ENCODE results near the gene ABHD10.

Gene ABHD10

DNA sequence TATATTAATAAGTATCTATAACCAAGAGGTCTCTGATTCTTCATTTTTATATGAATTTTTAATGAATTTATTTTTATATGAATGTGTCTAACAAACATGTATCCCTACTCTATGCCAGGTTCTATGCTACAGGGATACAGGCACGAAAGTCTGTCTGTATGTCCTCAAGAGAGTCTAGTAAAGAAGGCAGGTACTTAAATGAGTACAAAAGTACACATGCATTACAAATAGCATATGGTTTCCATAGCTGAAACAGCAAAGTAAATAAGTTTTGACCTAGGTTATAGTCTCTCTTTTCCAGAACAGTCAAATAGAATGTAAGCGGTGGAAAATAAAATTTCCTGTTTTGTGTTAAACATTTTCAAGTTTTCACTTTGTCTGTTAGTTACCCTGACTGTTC lies 13.3 kb upstream of the ABHD10 start:
- H3K36me3 ChIP-seq (ENCODE audit: control insufficient read depth, insufficient read depth, low read length): no peaks in the 10 kb centered on the region
- no peak overlapping the region for H3K4me2 ChIP-seq (ENCODE audit: low read length)
- no peak overlapping the region for H3K4me3 ChIP-seq (ENCODE audit: low read length)
- H3K27ac ChIP-seq (ENCODE audit: low read depth, low read length): no peak overlapping the region
- no peaks in the 10 kb centered on the region for H3K4me1 ChIP-seq (ENCODE audit: control insufficient read depth, low read depth, low read length)
- no peaks in the 10 kb centered on the region for H3K79me2 ChIP-seq (ENCODE audit: control insufficient read depth, insufficient read depth, low read length)
- H3K23ac ChIP-seq (ENCODE audit: low read length): no peak overlapping the region
- no peak overlapping the region for H4K5ac ChIP-seq (ENCODE audit: low read length)
- no peak overlapping the region for H3K9ac ChIP-seq (ENCODE audit: low read length)
- no peak overlapping the region for H2BK5ac ChIP-seq (ENCODE audit: low read length)
- H2BK15ac ChIP-seq (replicated peaks; ENCODE audit: low read depth): no peak overlapping the region
- H2BK120ac ChIP-seq (ENCODE audit: low read depth, low read length): no peak overlapping the region
- H2AK5ac ChIP-seq (ENCODE audit: low read length): no peak overlapping the region
- H3K4ac ChIP-seq (ENCODE audit: low read depth, low read length): no peak overlapping the region
- no peak for DNase-seq
- no CpG with 5 or more reads among the region's 2 CpGs for WGBS (ENCODE audit: extremely low coverage, insufficient coverage, low lambda C conversion rate)
- H4K8ac ChIP-seq (ENCODE audit: low read depth, low read length): no peak overlapping the region
- no peaks in the 10 kb centered on the region for H3K79me1 ChIP-seq (ENCODE audit: low read length)
- H3K27me3 ChIP-seq (ENCODE audit: insufficient read depth, low read length, poor library complexity): no peaks in the 10 kb centered on the region
- no peak overlapping the region for H3K56ac ChIP-seq (ENCODE audit: low read length)
- no peak overlapping the region for H3K18ac ChIP-seq (ENCODE audit: low read length)

GRCh38 chr3:111967068-111967467 lies 11.8 kb upstream of the ABHD10 start:
- no peak for DNase-seq
- Histone ChIP-seq H3K9ac (ENCODE audit: low read length) (no peak overlapping the region), H3K27me3 (ENCODE audit: insufficient read depth, low read length, poor library complexity) (no peaks in the 10 kb centered on the region), H3K4me3 (ENCODE audit: low read length) (no peak overlapping the region), H3K23ac (ENCODE audit: low read length) (no peak overlapping the region), H2BK120ac (ENCODE audit: low read depth, low read length) (no peak overlapping the region), H2BK5ac (ENCODE audit: low read length) (no peak overlapping the region), H3K79me2 (ENCODE audit: control insufficient read depth, insufficient read depth, low read length) (no peaks in the 10 kb centered on the region), H2AK5ac (ENCODE audit: low read length) (no peak overlapping the region), H4K8ac (ENCODE audit: low read depth, low read length) (no peak overlapping the region), H3K4me2 (ENCODE audit: low read length) (no peak overlapping the region), H3K4ac (ENCODE audit: low read depth, low read length) (no peak overlapping the region), H3K18ac (ENCODE audit: low read length) (no peak overlapping the region), H3K56ac (ENCODE audit: low read length) (no peak overlapping the region), H4K5ac (ENCODE audit: low read length) (no peak overlapping the region), H2BK15ac (replicated peaks; ENCODE audit: low read depth) (no peak overlapping the region), H3K4me1 (ENCODE audit: control insufficient read depth, low read depth, low read length) (no peaks in the 10 kb centered on the region), H3K27ac (ENCODE audit: low read depth, low read length) (no peak overlapping the region), H3K36me3 (ENCODE audit: control insufficient read depth, insufficient read depth, low read length) (no peaks in the 10 kb centered on the region), H3K79me1 (ENCODE audit: low read length) (no peaks in the 10 kb centered on the region)
- WGBS (ENCODE audit: extremely low coverage, insufficient coverage, low lambda C conversion rate): no CpG with 5 or more reads among the region's 3 CpGs

- H3K4me2 ChIP-seq (ENCODE audit: low read length): no peak overlapping the region
- H2AK5ac ChIP-seq (ENCODE audit: low read length): no peak overlapping the region
- H3K4me3 ChIP-seq (ENCODE audit: low read length): no peak overlapping the region
- no peak overlapping the region for H3K9ac ChIP-seq (ENCODE audit: low read length)
- H2BK120ac ChIP-seq (ENCODE audit: low read depth, low read length): no peak overlapping the region
- no CpG with 5 or more reads among the region's 8 CpGs for WGBS (ENCODE audit: extremely low coverage, insufficient coverage, low lambda C conversion rate)
- peak; percentile 85 for DNase-seq
- H2BK5ac ChIP-seq (ENCODE audit: low read length): no peak overlapping the region
- H3K79me2 ChIP-seq (ENCODE audit: control insufficient read depth, insufficient read depth, low read length): no peaks in the 10 kb centered on the region
- no peak overlapping the region for H4K8ac ChIP-seq (ENCODE audit: low read depth, low read length)
- H3K56ac ChIP-seq (ENCODE audit: low read length): no peak overlapping the region
- no peak overlapping the region for H3K4ac ChIP-seq (ENCODE audit: low read depth, low read length)
- H2BK15ac ChIP-seq (replicated peaks; ENCODE audit: low read depth): no peak overlapping the region
- H3K27ac ChIP-seq (ENCODE audit: low read depth, low read length): no peak overlapping the region
- no peaks in the 10 kb centered on the region for H3K79me1 ChIP-seq (ENCODE audit: low read length)
- H3K18ac ChIP-seq (ENCODE audit: low read length): no peak overlapping the region
- no peaks in the 10 kb centered on the region for H3K4me1 ChIP-seq (ENCODE audit: control insufficient read depth, low read depth, low read length)
- H3K23ac ChIP-seq (ENCODE audit: low read length): no peak overlapping the region
- no peaks in the 10 kb centered on the region for H3K36me3 ChIP-seq (ENCODE audit: control insufficient read depth, insufficient read depth, low read length)
- H3K27me3 ChIP-seq (ENCODE audit: insufficient read depth, low read length, poor library complexity): no peaks in the 10 kb centered on the region
- no peak overlapping the region for H4K5ac ChIP-seq (ENCODE audit: low read length)
Measured at GRCh38 chr3:111967651-111968274, 11.1 kb upstream of the ABHD10 start.

DNA sequence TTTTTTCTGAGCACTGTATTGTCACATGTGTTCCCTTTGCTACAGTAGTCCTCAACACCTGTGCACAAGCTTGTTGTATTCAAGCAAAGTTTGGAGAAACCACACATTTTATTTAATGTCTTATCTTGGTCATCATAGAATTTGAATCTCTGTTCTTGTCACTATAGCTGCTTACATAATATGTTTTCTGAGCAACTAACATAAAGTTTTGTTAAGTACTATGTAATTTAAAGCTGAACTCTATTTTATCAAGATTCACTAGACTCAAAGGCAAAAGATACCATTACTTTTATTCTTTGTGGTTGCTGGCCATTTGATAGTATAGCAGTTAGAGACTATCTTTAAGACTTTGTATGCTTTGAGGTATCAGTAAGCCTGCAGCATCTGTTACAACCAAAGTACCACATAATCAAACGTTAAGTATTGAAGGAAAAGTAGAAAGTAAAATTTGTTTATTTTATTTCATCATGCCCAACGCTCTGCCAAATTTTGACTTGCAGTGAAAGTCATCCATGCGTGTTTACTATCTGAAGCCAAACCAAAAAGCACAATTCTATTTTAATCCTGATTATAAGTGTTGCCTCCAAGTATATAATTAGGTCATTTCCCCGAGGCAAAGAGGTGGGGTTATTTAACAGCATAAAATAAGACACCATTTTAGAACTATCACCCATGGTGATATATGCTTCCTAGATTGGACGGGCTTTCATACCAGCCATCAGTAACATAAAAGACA lies 10.3 kb upstream of the ABHD10 start:
- H2BK5ac ChIP-seq (ENCODE audit: low read length): no peak overlapping the region
- H3K79me2 ChIP-seq (ENCODE audit: control insufficient read depth, insufficient read depth, low read length): no peaks in the 10 kb centered on the region
- H3K18ac ChIP-seq (ENCODE audit: low read length): no peak overlapping the region
- H3K4me3 ChIP-seq (ENCODE audit: low read length): no peak overlapping the region
- H3K9ac ChIP-seq (ENCODE audit: low read length): no peak overlapping the region
- H3K27me3 ChIP-seq (ENCODE audit: insufficient read depth, low read length, poor library complexity): no peaks in the 10 kb centered on the region
- H3K36me3 ChIP-seq (ENCODE audit: control insufficient read depth, insufficient read depth, low read length): no peaks in the 10 kb centered on the region
- no peak overlapping the region for H4K5ac ChIP-seq (ENCODE audit: low read length)
- no peak overlapping the region for H3K4ac ChIP-seq (ENCODE audit: low read depth, low read length)
- no peaks in the 10 kb centered on the region for H3K4me1 ChIP-seq (ENCODE audit: control insufficient read depth, low read depth, low read length)
- H3K79me1 ChIP-seq (ENCODE audit: low read length): no peaks in the 10 kb centered on the region
- WGBS (ENCODE audit: extremely low coverage, insufficient coverage, low lambda C conversion rate): no CpG with 5 or more reads among the region's 5 CpGs
- H4K8ac ChIP-seq (ENCODE audit: low read depth, low read length): no peak overlapping the region
- no peak overlapping the region for H3K23ac ChIP-seq (ENCODE audit: low read length)
- DNase-seq: no peak
- no peak overlapping the region for H3K56ac ChIP-seq (ENCODE audit: low read length)
- no peak overlapping the region for H2BK15ac ChIP-seq (replicated peaks; ENCODE audit: low read depth)
- H2AK5ac ChIP-seq (ENCODE audit: low read length): no peak overlapping the region
- H2BK120ac ChIP-seq (ENCODE audit: low read depth, low read length): no peak overlapping the region
- H3K4me2 ChIP-seq (ENCODE audit: low read length): no peak overlapping the region
- no peak overlapping the region for H3K27ac ChIP-seq (ENCODE audit: low read depth, low read length)

- no peak overlapping the region for H3K4ac ChIP-seq (ENCODE audit: low read depth, low read length)
- no peak overlapping the region for H3K56ac ChIP-seq (ENCODE audit: low read length)
- no peaks in the 10 kb centered on the region for H3K79me2 ChIP-seq (ENCODE audit: control insufficient read depth, insufficient read depth, low read length)
- no peak overlapping the region for H2BK120ac ChIP-seq (ENCODE audit: low read depth, low read length)
- H3K18ac ChIP-seq (ENCODE audit: low read length): no peak overlapping the region
- no peaks in the 10 kb centered on the region for H3K4me1 ChIP-seq (ENCODE audit: control insufficient read depth, low read depth, low read length)
- no peak overlapping the region for H2BK15ac ChIP-seq (replicated peaks; ENCODE audit: low read depth)
- peaks cover 2% of the 10 kb centered on the region for H3K36me3 ChIP-seq (ENCODE audit: control insufficient read depth, insufficient read depth, low read length)
- H4K8ac ChIP-seq (ENCODE audit: low read depth, low read length): no peak overlapping the region
- WGBS (ENCODE audit: extremely low coverage, insufficient coverage, low lambda C conversion rate): no CpG with 5 or more reads among the region's 3 CpGs
- H3K4me3 ChIP-seq (ENCODE audit: low read length): no peak overlapping the region
- no peak overlapping the region for H3K4me2 ChIP-seq (ENCODE audit: low read length)
- no peaks in the 10 kb centered on the region for H3K27me3 ChIP-seq (ENCODE audit: insufficient read depth, low read length, poor library complexity)
- H3K79me1 ChIP-seq (ENCODE audit: low read length): no peaks in the 10 kb centered on the region
- DNase-seq: no peak
- no peak overlapping the region for H3K23ac ChIP-seq (ENCODE audit: low read length)
- no peak overlapping the region for H4K5ac ChIP-seq (ENCODE audit: low read length)
- H3K27ac ChIP-seq (ENCODE audit: low read depth, low read length): no peak overlapping the region
- no peak overlapping the region for H2AK5ac ChIP-seq (ENCODE audit: low read length)
- no peak overlapping the region for H3K9ac ChIP-seq (ENCODE audit: low read length)
- H2BK5ac ChIP-seq (ENCODE audit: low read length): no peak overlapping the region
Measured at GRCh38 chr3:111970376-111970775, 8.4 kb upstream of the ABHD10 start.
